Astrocyte (in vitro differentiated cells and primary cell): Measurements from ENCODE around the gene GPR22. TPM values are rescaled to one million over a fixed set of nuclear protein-coding genes. Genes with fewer than 3 reads are reported as not detected.

Experiments
- DNase-seq: peaks from one replicate; pipeline ENCODE4 v3.0.0-alpha.2; 2010; ENCODE audit warnings: low read depth
- FAIRE-seq: peaks from 2 replicates; lab custom pipeline; 2011; peaks lifted over from hg19 to GRCh38; lab: Jason Lieb, UNC
- H2AFZ ChIP-seq: 2 replicates; pipeline ENCODE4 v1.6.0; 2012; ENCODE audit warnings: low read depth, low read length, inconsistent platforms
- H3K27ac ChIP-seq: 2 replicates; pipeline ENCODE4 v1.5.1; 2011; ENCODE audit warnings: low read depth, low read length, inconsistent platforms
- H3K27me3 ChIP-seq: 2 replicates; pipeline ENCODE4 v1.6.0; 2011; ENCODE audit warnings: low read length, inconsistent platforms; ENCODE audit not compliant: insufficient read depth
- H3K36me3 ChIP-seq: 2 replicates; pipeline ENCODE4 v1.5.1; 2011; ENCODE audit warnings: low read length, inconsistent platforms; ENCODE audit not compliant: insufficient read depth
- H3K4me1 ChIP-seq: 2 replicates; pipeline ENCODE4 v1.5.1; 2011; ENCODE audit warnings: low read length, inconsistent platforms; ENCODE audit not compliant: insufficient read depth
- H3K4me2 ChIP-seq: 2 replicates; pipeline ENCODE4 v1.6.0; 2012; ENCODE audit warnings: low read length, inconsistent platforms
- H3K4me3 ChIP-seq: 2 replicates; pipeline ENCODE4 v1.5.1; 2011; ENCODE audit warnings: low read depth, mild to moderate bottlenecking, low read length, inconsistent platforms; ENCODE audit not compliant: insufficient read depth
- H3K79me2 ChIP-seq: 2 replicates; pipeline ENCODE4 v1.6.0; 2012; ENCODE audit warnings: mild to moderate bottlenecking, low read length, inconsistent platforms; ENCODE audit not compliant: insufficient read depth
- H3K9ac ChIP-seq: 2 replicates; pipeline ENCODE4 v1.6.0; 2012; ENCODE audit warnings: mild to moderate bottlenecking, low read length, inconsistent platforms
- H3K9me3 ChIP-seq: 2 replicates; pipeline ENCODE4 v1.5.1; 2012; ENCODE audit warnings: low read depth, mild to moderate bottlenecking, low read length, inconsistent platforms; ENCODE audit not compliant: insufficient read depth
- H4K20me1 ChIP-seq: 2 replicates; pipeline ENCODE4 v1.6.0; 2012; ENCODE audit warnings: low read length, inconsistent platforms; ENCODE audit not compliant: insufficient read depth
- H3K27ac Mint-ChIP-seq: one replicate; pipeline ENCODE4 v1.8.0; 2021; ENCODE audit warnings: mild to moderate bottlenecking, mixed read lengths; ENCODE audit not compliant: unreplicated experiment
- H3K27me3 Mint-ChIP-seq: one replicate; pipeline ENCODE4 v1.8.0; 2021; ENCODE audit warnings: low read depth, mixed read lengths; ENCODE audit not compliant: unreplicated experiment
- H3K36me3 Mint-ChIP-seq: one replicate; pipeline ENCODE4 v1.8.0; 2021; ENCODE audit warnings: low read depth, mixed read lengths; ENCODE audit not compliant: unreplicated experiment
- H3K4me1 Mint-ChIP-seq: one replicate; pipeline ENCODE4 v1.8.0; 2021; ENCODE audit warnings: low read depth, mixed read lengths; ENCODE audit not compliant: unreplicated experiment
- H3K4me3 Mint-ChIP-seq: one replicate; pipeline ENCODE4 v1.8.0; 2021; ENCODE audit warnings: mild to moderate bottlenecking, moderate library complexity, mixed read lengths; ENCODE audit not compliant: unreplicated experiment
- H3K9me3 Mint-ChIP-seq: one replicate; pipeline ENCODE4 v1.8.0; 2021; ENCODE audit warnings: mild to moderate bottlenecking, mixed read lengths; ENCODE audit not compliant: unreplicated experiment
- CTCF ChIP-seq: IDR thresholded peaks from 2 replicates; pipeline ENCODE4 v1.5.1; 2011; ENCODE audit warnings: low read depth, mild to moderate bottlenecking, inconsistent platforms, low read length, moderate library complexity; ENCODE audit not compliant: insufficient read depth
- EZH2 ChIP-seq: IDR thresholded peaks from 2 replicates; pipeline ENCODE4 v1.6.1; 2012; ENCODE audit warnings: mild to moderate bottlenecking, low read length, inconsistent platforms; ENCODE audit not compliant: insufficient read depth
- total RNA-seq: library from RNA; stranded (reverse); gene quantifications from 2 replicates; pipeline ENCODE4 v1.2.1, GENCODE V29; 2021

GPR22 gene
- total RNA-seq, 1 donor from 2014 or later, result not detected

GRCh38 chr7:107450970-107451369 lies 18.9 kb upstream of the GPR22 start:
- H3K36me3 ChIP-seq, result no peaks in the 10 kb centered on the region
- no peaks in the 10 kb centered on the region for H3K9me3 Mint-ChIP-seq
- H3K27me3 Mint-ChIP-seq, result no peaks in the 10 kb centered on the region
- TF ChIP-seq CTCF, result no peak
- H3K27me3 ChIP-seq, result no peaks in the 10 kb centered on the region
- no peak overlapping the region for H2AFZ ChIP-seq
- no peak overlapping the region for H3K4me3 ChIP-seq
- peaks cover 12% of the 10 kb centered on the region for H3K4me1 Mint-ChIP-seq
- no peak overlapping the region for H3K4me3 Mint-ChIP-seq
- H3K4me2 ChIP-seq, result no peak overlapping the region
- no peak overlapping the region for H3K9ac ChIP-seq
- no peaks in the 10 kb centered on the region for H3K4me1 ChIP-seq
- H3K79me2 ChIP-seq, result peaks cover 2% of the 10 kb centered on the region
- no peak for DNase-seq
- H3K27ac Mint-ChIP-seq, result no peak overlapping the region
- peaks cover under 1% of the 10 kb centered on the region for H3K36me3 Mint-ChIP-seq
- FAIRE-seq, result no peak
- H4K20me1 ChIP-seq, result no peaks in the 10 kb centered on the region
- no peaks in the 10 kb centered on the region for H3K9me3 ChIP-seq
- H3K27ac ChIP-seq, result no peak overlapping the region

DNA sequence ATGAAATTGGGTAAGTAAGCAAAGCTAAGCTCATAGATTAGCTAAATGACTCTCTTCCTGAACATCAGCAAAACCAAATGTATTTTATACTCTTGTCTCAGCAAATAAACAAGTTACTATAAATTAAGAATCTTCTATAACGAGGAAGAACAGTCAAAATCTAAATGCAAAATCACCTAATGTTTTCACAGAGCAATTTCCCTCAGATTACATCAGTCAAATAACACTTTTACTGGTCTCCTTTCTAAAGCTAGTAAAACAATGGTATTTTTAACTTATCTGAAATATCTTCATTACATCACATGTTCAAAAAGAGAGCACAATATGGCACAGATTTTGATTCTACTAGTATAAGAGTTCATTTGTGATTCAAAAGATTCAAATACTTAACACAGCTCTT lies 16.5 kb upstream of the GPR22 start:
- Histone ChIP-seq H3K4me2 (no peak overlapping the region), H4K20me1 (no peaks in the 10 kb centered on the region), H3K79me2 (peaks cover 2% of the 10 kb centered on the region), H3K4me1 (no peaks in the 10 kb centered on the region), H2AFZ (no peak overlapping the region), H3K36me3 (no peaks in the 10 kb centered on the region), H3K4me3 (no peak overlapping the region), H3K27ac (no peak overlapping the region), H3K9ac (no peak overlapping the region), H3K9me3 (no peaks in the 10 kb centered on the region), H3K27me3 (no peaks in the 10 kb centered on the region)
- Mint-ChIP-seq H3K27ac (no peak overlapping the region), H3K4me3 (no peak overlapping the region), H3K4me1 (no peaks in the 10 kb centered on the region), H3K36me3 (peaks cover 6% of the 10 kb centered on the region), H3K27me3 (no peaks in the 10 kb centered on the region), H3K9me3 (no peaks in the 10 kb centered on the region)
- FAIRE-seq, result no peak
- TF ChIP-seq EZH2, result no peak
- no peak for TF ChIP-seq CTCF
- DNase-seq, result no peak

GRCh38 chr7:107461938-107462533 lies 7.8 kb upstream of the GPR22 start:
- Histone ChIP-seq H3K4me1 (no peaks in the 10 kb centered on the region), H3K27me3 (no peaks in the 10 kb centered on the region), H3K9ac (no peak overlapping the region), H3K27ac (no peak overlapping the region), H3K4me2 (no peak overlapping the region), H3K79me2 (no peaks in the 10 kb centered on the region), H3K4me3 (no peak overlapping the region), H3K36me3 (no peaks in the 10 kb centered on the region), H3K9me3 (no peaks in the 10 kb centered on the region), H2AFZ (no peak overlapping the region), H4K20me1 (peaks cover 10% of the 10 kb centered on the region)
- Mint-ChIP-seq H3K4me3 (no peak overlapping the region), H3K27ac (no peak overlapping the region), H3K9me3 (no peaks in the 10 kb centered on the region), H3K4me1 (peaks cover 8% of the 10 kb centered on the region), H3K27me3 (no peaks in the 10 kb centered on the region), H3K36me3 (peaks cover 6% of the 10 kb centered on the region)
- no peak for TF ChIP-seq EZH2
- TF ChIP-seq CTCF, result no peak
- DNase-seq (no peak), FAIRE-seq (no peak)
